ENCODE measurements around the gene GLRB.

DNA sequence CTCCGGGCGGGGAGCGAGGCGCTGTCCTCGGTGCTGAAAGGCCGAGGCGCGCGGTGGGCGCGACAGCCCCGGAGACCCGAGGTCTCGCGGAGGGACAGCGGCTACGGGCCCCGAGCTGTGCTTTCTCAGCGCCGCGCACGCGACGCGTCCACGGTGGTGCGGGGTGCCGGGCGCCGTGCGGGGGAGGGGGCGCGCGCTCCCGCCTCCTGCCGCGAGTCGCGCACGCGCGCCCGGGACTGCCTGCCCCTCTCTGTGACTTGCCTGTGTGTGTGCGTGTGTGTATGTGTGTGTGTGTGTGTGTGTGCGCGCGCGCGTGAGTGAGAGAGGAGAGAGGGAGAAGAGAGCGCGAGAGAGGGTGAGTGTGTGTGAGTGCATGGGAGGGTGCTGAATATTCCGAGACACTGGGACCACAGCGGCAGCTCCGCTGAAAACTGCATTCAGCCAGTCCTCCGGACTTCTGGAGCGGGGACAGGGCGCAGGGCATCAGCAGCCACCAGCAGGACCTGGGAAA, 144.5 kb downstream of the GLRB start, which contains the start of gene GRIA2:
- TF ChIP-seq, protein P1, sequence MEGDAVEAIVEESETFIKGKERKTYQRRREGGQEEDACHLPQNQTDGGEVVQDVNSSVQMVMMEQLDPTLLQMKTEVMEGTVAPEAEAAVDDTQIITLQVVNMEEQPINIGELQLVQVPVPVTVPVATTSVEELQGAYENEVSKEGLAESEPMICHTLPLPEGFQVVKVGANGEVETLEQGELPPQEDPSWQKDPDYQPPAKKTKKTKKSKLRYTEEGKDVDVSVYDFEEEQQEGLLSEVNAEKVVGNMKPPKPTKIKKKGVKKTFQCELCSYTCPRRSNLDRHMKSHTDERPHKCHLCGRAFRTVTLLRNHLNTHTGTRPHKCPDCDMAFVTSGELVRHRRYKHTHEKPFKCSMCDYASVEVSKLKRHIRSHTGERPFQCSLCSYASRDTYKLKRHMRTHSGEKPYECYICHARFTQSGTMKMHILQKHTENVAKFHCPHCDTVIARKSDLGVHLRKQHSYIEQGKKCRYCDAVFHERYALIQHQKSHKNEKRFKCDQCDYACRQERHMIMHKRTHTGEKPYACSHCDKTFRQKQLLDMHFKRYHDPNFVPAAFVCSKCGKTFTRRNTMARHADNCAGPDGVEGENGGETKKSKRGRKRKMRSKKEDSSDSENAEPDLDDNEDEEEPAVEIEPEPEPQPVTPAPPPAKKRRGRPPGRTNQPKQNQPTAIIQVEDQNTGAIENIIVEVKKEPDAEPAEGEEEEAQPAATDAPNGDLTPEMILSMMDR (IDR thresholded peaks at IDR 0.05; ENCODE audit: low read length), result no peak
- TF ChIP-seq EZH2 (optimal IDR thresholded peaks at IDR 0.05; ENCODE audit: low read depth, low read length) (no peak), EZH2phosphoT487 (IDR thresholded peaks at IDR 0.05; ENCODE audit: low read length) (no peak)
